Measurements from ENCODE around the gene ADGRG1. TPM values are rescaled to one million over a fixed set of nuclear protein-coding genes. Genes with fewer than 3 reads are reported as not detected.

Gene ADGRG1
- total RNA-seq, 4 donors from 2014 or later, result 40.0 to 55.3 (median 45.7) TPM

DNA sequence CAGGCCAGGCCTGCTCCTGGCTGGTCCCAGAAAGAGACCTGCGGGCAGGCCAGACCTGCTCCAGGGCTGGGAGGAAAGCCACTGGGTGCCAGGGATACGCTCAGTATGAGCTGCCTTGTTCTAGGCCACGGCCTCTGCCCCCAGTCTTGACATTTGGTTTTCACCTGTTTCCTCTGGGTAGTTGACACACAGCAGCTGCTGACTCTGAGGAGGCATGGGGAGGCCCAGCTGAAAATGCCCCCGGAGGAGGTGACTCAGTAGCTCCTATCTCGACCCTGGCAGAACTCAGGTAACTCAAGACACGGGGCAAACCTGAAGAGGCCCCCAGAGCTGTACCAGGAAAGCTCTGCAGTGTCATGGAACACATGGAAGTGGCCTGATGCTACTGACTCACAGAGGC is 13.9 kb upstream of the ADGRG1 start:
- WGBS, 2 donors (ENCODE audit: low coverage in 1 of 2), result 79% methylated on average over 6 of the region's 6 CpGs; no CpG with 5 or more reads in 1 of the 2 donors
- in situ Hi-C loops (cut with MboI; ENCODE audit: low pct_ligation_motif_present in 1 of 4, low pct_unique_long_range_greater_than_20kb in 1 of 4, low sequenced_read_pairs in 3 of 4), result no loop called here
- TF ChIP-seq, protein P1, sequence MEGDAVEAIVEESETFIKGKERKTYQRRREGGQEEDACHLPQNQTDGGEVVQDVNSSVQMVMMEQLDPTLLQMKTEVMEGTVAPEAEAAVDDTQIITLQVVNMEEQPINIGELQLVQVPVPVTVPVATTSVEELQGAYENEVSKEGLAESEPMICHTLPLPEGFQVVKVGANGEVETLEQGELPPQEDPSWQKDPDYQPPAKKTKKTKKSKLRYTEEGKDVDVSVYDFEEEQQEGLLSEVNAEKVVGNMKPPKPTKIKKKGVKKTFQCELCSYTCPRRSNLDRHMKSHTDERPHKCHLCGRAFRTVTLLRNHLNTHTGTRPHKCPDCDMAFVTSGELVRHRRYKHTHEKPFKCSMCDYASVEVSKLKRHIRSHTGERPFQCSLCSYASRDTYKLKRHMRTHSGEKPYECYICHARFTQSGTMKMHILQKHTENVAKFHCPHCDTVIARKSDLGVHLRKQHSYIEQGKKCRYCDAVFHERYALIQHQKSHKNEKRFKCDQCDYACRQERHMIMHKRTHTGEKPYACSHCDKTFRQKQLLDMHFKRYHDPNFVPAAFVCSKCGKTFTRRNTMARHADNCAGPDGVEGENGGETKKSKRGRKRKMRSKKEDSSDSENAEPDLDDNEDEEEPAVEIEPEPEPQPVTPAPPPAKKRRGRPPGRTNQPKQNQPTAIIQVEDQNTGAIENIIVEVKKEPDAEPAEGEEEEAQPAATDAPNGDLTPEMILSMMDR (IDR thresholded peaks at IDR 0.05), result no peak
- TF ChIP-seq POLR2AphosphoS5 (IDR thresholded peaks at IDR 0.05) (no peak), EP300 (IDR thresholded peaks at IDR 0.05; ENCODE audit: low read depth) (no peak), POLR2A (IDR thresholded peaks at IDR 0.05) (no peak)
- peaks cover 0 to 13% (median 11%) of the 10 kb centered on the region in 4 donors for H3K4me1 ChIP-seq
- no peak overlapping the region for H3K27ac ChIP-seq
- intact Hi-C loops (cut with DNase I; ENCODE audit: low total_unique reads), result no loop called here
- H3K9me3 ChIP-seq, result no peaks in the 10 kb centered on the region
- H3K36me3 ChIP-seq, result no peaks in the 10 kb centered on the region
- no peak overlapping the region for H3K4me3 ChIP-seq
- DNase-seq, result no peak
- no peaks in the 10 kb centered on the region for H3K27me3 ChIP-seq

DNA sequence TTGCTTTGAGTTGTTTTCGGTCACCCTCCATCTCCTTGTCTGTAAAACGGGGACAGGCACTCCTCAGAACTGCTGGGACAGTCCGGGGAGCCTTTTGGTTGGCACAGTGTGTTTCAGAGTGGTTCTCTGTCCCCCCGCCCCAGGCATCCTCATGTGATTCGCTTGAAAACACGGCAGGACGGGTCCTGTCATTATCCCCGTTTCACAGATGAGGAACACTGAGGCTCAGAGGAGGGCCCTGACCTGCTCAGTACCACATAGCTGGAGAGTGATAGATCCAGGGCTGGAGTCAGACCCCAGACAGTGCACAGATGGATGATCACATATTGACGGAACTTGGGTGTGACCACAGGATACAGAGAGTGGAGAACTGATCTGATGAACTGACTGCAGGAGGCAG is 13.5 kb upstream of the ADGRG1 start:
- DNase-seq, result no peak
- Histone ChIP-seq H3K4me3 (no peak overlapping the region), H3K9me3 (no peaks in the 10 kb centered on the region), H3K36me3 (no peaks in the 10 kb centered on the region), H3K4me1 (peaks cover 0 to 10% (median 9%) of the 10 kb centered on the region in 4 donors), H3K27me3 (no peaks in the 10 kb centered on the region), H3K27ac (no peak overlapping the region)
- intact Hi-C loops (cut with DNase I; ENCODE audit: low total_unique reads) (no loop called here), in situ Hi-C loops (cut with MboI; ENCODE audit: low pct_ligation_motif_present in 1 of 4, low pct_unique_long_range_greater_than_20kb in 1 of 4, low sequenced_read_pairs in 3 of 4) (no loop called here)
- 94% methylated on average over 9 of the region's 9 CpGs; no CpG with 5 or more reads in 1 of the 2 donors for WGBS, 2 donors (ENCODE audit: low coverage in 1 of 2)
- no peak for TF ChIP-seq EP300 (IDR thresholded peaks at IDR 0.05; ENCODE audit: low read depth)
- no peak for TF ChIP-seq POLR2A (IDR thresholded peaks at IDR 0.05)
- no peak for TF ChIP-seq POLR2AphosphoS5 (IDR thresholded peaks at IDR 0.05)
- TF ChIP-seq, protein P1 (IDR thresholded peaks at IDR 0.05), result no peak

DNA sequence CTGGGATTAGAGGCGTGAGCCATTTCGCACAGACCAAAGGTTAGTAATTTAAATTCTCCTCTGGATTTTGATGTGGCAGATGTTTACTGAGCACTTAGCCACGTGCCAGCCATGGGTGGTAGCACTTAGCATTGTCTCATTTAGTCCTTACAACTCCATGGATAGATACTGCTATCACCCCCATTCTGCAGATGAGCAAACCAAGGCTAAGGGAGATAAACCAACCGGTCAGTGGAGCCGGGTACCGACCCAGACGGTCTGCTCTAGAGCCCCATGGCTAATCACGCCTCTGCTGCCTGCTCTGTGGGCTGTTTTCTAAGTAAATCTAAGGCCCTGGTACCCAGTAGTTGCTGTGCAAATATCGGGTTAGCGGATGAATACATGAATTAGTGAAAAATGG is 12.6 kb upstream of the ADGRG1 start:
- Histone ChIP-seq H3K36me3 (no peaks in the 10 kb centered on the region), H3K27me3 (no peaks in the 10 kb centered on the region), H3K4me3 (no peak overlapping the region), H3K27ac (no peak overlapping the region), H3K9me3 (no peaks in the 10 kb centered on the region), H3K4me1 (peaks cover 0 to 14% (median 8%) of the 10 kb centered on the region in 4 donors)
- WGBS, 2 donors (ENCODE audit: low coverage in 1 of 2), result 75% methylated on average over 10 of the region's 10 CpGs; no CpG with 5 or more reads in 1 of the 2 donors
- in situ Hi-C loops (cut with MboI; ENCODE audit: low pct_ligation_motif_present in 1 of 4, low pct_unique_long_range_greater_than_20kb in 1 of 4, low sequenced_read_pairs in 3 of 4), result no loop called here
- intact Hi-C loops (cut with DNase I; ENCODE audit: low total_unique reads), result no loop called here
- no peak for DNase-seq
- no peak for TF ChIP-seq POLR2AphosphoS5 (IDR thresholded peaks at IDR 0.05)
- no peak for TF ChIP-seq EP300 (IDR thresholded peaks at IDR 0.05; ENCODE audit: low read depth)
- no peak for TF ChIP-seq POLR2A (IDR thresholded peaks at IDR 0.05)
- TF ChIP-seq, protein P1 (IDR thresholded peaks at IDR 0.05), result no peak

DNA sequence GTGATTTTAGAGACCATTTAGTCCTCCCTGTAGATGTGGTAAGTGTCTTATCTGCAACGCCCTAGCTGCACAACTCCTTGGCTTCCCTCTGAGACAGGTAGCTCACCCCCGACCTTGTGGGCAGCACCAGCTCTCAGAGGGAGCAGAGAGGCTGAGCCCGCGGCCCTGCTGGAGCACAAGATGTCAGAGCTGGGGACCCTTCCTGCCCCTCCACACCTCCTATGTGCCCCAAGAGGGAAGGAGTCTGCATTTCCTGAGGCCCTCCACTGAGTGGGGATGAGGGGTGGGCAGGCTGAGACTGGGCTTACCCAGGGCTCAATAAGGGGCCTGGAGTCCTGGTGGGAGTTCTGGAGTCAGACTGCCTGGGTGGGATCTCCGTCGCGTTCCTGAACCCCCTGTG is 12.2 kb upstream of the ADGRG1 start:
- intact Hi-C loops (cut with DNase I; ENCODE audit: low total_unique reads), result no loop called here
- no peak for DNase-seq
- Histone ChIP-seq H3K4me3 (no peak overlapping the region), H3K9me3 (no peaks in the 10 kb centered on the region), H3K4me1 (peaks cover 0 to 18% (median 10%) of the 10 kb centered on the region in 4 donors), H3K27me3 (no peaks in the 10 kb centered on the region), H3K27ac (no peak overlapping the region), H3K36me3 (no peaks in the 10 kb centered on the region)
- WGBS, 2 donors (ENCODE audit: low coverage in 1 of 2), result 93% methylated on average over 6 of the region's 7 CpGs; no CpG with 5 or more reads in 1 of the 2 donors
- TF ChIP-seq POLR2A (IDR thresholded peaks at IDR 0.05), result no peak
- TF ChIP-seq EP300 (IDR thresholded peaks at IDR 0.05; ENCODE audit: low read depth), result no peak
- TF ChIP-seq, protein P1 (IDR thresholded peaks at IDR 0.05), result no peak
- no peak for TF ChIP-seq POLR2AphosphoS5 (IDR thresholded peaks at IDR 0.05)
- in situ Hi-C loops (cut with MboI; ENCODE audit: low pct_ligation_motif_present in 1 of 4, low pct_unique_long_range_greater_than_20kb in 1 of 4, low sequenced_read_pairs in 3 of 4), result no loop called here

Data from transverse colon (tissue), 4 donors.